Glomerular visceral epithelial cell (primary cell): ENCODE measurements around the gene TIMMDC1.
"Not testable (repeated sequence)": the region's sequence is repeated elsewhere in the genome, so short reads cannot be mapped to it uniquely, and the experiment has no call there.

Source experiments
- DNase-seq: peaks from one replicate; pipeline ENCODE4 v3.0.0-alpha.2; 2016; ENCODE audit errors: extremely low spot score

The TIMMDC1 gene

GRCh38 chr3:119557192-119557876 lies 59.0 kb downstream of the TIMMDC1 start:
- no peak for DNase-seq

DNA sequence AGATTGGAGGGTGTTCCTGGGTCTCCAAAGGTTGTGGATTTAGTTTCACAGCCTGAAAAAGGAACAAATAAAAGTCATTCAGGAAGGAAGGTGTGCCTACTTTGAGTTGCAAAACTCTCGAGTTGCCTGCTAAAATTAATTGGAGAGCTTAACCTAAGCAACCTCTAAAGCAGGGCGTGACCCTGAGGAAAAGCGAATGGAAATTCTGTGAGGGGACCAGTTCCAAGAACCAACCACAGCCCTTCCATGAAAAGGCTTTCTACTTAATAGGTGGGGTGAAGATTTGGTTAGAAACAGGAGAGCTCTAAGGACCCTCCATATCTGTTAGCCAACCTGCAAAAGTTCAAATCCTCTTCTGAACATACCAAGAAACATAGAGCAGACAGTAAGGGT lies 59.5 kb downstream of the TIMMDC1 start:
- DNase-seq: no peak

- DNase-seq: no peak
These were observed 60.4 kb downstream of the TIMMDC1 start for GRCh38 chr3:119558626-119559317.

DNA sequence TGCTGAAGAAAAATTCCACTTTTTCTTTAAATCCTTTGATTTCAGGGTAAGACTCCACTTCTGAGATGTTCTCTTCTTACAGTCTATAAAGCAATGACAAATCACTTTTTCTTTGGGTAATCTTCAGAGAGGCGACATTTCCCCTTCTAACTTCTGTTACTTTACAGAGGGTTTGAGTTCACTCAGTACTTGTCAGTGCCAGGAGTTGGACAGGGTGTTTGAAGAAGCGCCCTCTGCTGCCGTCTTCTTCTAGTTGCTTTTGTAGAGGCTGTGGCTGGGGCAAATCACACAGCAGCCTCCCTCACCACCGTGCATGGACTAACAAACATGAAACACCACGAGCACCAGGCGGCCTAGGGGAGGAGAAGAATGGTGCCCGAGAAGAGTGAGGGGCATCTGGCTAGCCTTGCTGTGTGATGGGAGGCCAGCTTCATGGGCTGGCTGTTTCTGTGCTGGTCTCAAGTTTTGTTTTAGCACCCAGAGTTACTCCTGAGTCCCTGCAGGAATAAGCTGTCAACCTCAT lies 61.2 kb downstream of the TIMMDC1 start, which contains the start of gene CD80:
Gene CD80, minus strand, starts transcription at position 174 of the 523 bp plus-strand sequence. CDS start 1,886 bp downstream, outside the sequence.
- peak; percentile 54 for DNase-seq

DNA sequence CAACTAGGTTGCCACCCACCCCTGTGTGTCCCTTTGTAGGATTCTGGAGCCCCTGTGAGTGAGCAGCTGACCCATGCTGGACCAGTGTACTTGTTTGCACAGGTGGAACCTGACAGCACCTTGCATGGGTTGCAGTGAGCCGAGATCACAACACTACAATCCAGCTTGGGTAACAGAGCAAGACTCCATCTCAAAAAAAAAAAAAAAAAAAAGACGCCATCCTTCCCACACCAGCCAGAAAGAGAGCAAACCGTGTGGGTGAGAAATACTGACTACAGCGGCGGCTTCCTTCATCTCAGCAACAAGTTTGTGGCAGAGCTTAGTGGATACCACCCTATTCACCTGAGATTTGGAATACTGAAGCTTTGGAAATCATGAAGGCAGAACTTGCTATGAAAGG lies 61.8 kb downstream of the TIMMDC1 start:
- DNase-seq: no peak

DNA sequence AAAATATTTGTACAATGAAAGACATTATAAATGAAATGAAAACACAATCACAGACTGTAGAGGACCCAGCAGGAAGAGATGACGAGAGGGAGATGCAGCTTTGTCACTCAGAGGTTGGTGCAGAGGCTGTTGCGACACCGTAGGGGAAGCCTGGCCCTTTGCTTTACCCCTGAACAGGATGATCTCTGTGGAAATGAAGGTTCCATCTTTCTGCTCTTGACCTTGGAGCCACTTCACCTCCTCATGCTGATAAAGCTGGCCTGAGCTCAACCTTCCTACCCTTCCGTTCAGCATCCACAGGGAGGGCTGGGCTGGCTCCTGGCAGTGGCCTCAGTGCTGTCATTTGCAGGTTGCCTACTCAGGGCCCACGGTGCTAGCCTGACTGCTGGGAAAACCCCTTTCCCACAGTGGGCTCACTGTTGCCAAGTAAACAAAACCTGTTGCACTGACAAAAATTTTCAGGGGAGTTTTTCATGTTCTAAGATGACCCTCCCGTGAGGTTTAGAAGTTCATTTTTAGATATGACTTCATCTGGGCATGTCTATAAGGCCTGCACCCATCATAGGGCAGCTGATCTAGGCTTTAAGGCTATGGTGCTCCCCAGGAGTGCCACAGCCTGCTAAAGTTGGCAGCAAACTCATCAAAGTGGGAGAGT lies 64.1 kb downstream of the TIMMDC1 start:
- DNase-seq: peak; percentile 20

DNA sequence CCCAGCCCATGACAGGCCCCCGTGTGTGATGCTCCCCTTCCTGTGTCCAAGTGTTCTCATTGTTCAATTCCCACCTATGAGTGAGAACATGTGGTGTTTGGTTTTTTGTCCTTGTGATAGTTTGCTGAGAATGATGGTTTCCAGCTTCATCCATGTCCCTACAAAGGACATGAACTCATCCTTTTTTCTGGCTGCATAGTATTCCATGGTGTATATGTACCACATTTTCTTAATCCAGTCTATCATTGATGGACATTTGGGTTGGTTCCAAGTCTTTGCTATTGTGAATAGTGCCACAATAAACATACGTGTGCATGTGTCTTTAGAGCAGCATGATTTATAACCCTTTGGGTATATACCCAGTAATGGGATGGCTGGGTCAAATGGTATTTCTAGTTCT lies 65.0 kb downstream of the TIMMDC1 start:
- not testable (repeated sequence) for DNase-seq

GRCh38 chr3:119569156-119569555 lies 70.8 kb downstream of the TIMMDC1 start:
- DNase-seq: no peak

- DNase-seq: no peak
These were observed 71.9 kb downstream of the TIMMDC1 start for GRCh38 chr3:119570229-119570628.

- DNase-seq: no peak
These were observed 72.9 kb downstream of the TIMMDC1 start for GRCh38 chr3:119571230-119571629.

GRCh38 chr3:119571688-119572087 lies 73.3 kb downstream of the TIMMDC1 start:
- no peak for DNase-seq
